Esophagus muscularis mucosa (tissue), 4 donors: ENCODE data around the gene SPAG16. TPM values are rescaled to one million over a fixed set of nuclear protein-coding genes. Genes with fewer than 3 reads are reported as not detected.

Source experiments
- DNase-seq: peaks from one replicate; pipeline ENCODE4 v3.0.0-alpha.2; 2017; ENCODE audit errors: extremely low spot score
- H3K27ac ChIP-seq, 4 donors: fragments of 200-600 bp; sonication (generic); replicated peaks in 1 of 4; 1 replicate in 3 of 4; 2 replicates in 1 of 4; pipeline ENCODE4 v1.5.1; 2016 to 2019; ENCODE audit warnings: mild to moderate bottlenecking in 1 of 4
- H3K27me3 ChIP-seq, 4 donors: fragments of 200-600 bp; sonication (generic); one replicate each; pipeline versions ENCODE4 v1.5.1 to v1.6.0; 2016 to 2019
- H3K36me3 ChIP-seq, 4 donors: fragments of 200-600 bp; sonication (generic); one replicate each; pipeline ENCODE4 v1.5.1; 2016 to 2019
- H3K4me1 ChIP-seq, 4 donors: fragments of 200-600 bp; sonication (generic); one replicate each; pipeline ENCODE4 v1.5.1; 2016 to 2019
- H3K4me3 ChIP-seq, 4 donors: fragments of 200-600 bp; sonication (generic); 1 replicate in 2 of 4; 2 replicates in 2 of 4; pipeline ENCODE4 v1.5.1; 2016 to 2019; ENCODE audit warnings: mild to moderate bottlenecking in 4 of 4, moderate library complexity in 1 of 4
- H3K9me3 ChIP-seq, 4 donors: fragments of 200-600 bp; sonication (generic); 1 replicate in 3 of 4; 2 replicates in 1 of 4; pipeline ENCODE4 v1.5.1; 2016 to 2019
- CTCF ChIP-seq, 3 experiments: fragments of 200-600 bp in 2 of 3; fragments of 450-650 bp in 1 of 3; sonication (generic) in 2 of 3; IDR thresholded peaks; one replicate each; pipeline ENCODE4 v1.5.1; 2017 to 2019; ENCODE audit warnings: antibody characterized with exemption in 3 of 3, mild to moderate bottlenecking in 2 of 3, moderate library complexity in 1 of 3
- EP300 ChIP-seq: sonication (generic); formaldehyde crosslinking; IDR thresholded peaks from one replicate; pipeline ENCODE4 v1.6.1; 2017; ENCODE audit warnings: antibody characterized with exemption
- POLR2A ChIP-seq: fragments of 450-650 bp; IDR thresholded peaks from one replicate; pipeline ENCODE4 v1.6.1; 2017; ENCODE audit warnings: antibody characterized with exemption, moderate library complexity, mild to moderate bottlenecking, low read depth
- POLR2AphosphoS5 ChIP-seq, 2 donors: sonication (generic); formaldehyde crosslinking; IDR thresholded peaks; one replicate each; pipeline ENCODE4 v1.6.1; 2017; ENCODE audit warnings: antibody characterized with exemption in 2 of 2
- WGBS: methylation state at CpG from one replicate; pipeline ENCODE4 v1.1.5; 2018; 5-methylcytosine and 5-hydroxymethylcytosine counted together
- intact Hi-C: fragments of 100-400 bp; cut with DNase I; formaldehyde crosslinking; loops from one replicate; pipeline ENCODE4 v1.15.1; 2023
- total RNA-seq, 4 donors: library from RNA; depleted of rRNA; stranded (reverse); fragments of >200 nt; gene quantifications; one replicate each; pipeline versions ENCODE4 v1.1.0 to v1.2.1, GENCODE V29; 2016

The SPAG16 gene
- total RNA-seq, 4 donors from 2014 or later = 26.8 to 36.1 (median 31.0) TPM

DNA sequence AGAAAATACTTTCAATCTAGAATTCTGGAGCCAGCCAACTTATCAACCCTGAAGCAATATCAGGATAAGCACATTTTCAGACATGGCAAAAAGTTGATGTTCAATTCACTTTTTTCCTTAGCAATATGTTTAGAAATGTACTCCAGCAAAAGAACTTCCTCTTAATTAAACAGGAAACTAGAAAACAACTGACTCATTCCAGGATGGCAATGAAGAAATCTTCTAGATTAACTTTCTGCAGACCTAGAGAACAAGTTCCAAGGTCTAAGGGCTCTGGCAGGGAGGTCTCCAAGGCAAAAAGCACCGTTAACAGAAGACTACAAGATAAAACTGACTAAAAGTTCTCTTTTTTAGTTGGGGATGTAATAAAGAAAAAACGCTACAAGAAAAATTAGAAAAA is 1057.4 kb downstream of the SPAG16 start:
- DNase-seq = no peak

GRCh38 chr2:214358506-214358905 is 1074.2 kb downstream of the SPAG16 start:
- intact Hi-C loops = no loop called here
- Histone ChIP-seq H3K27me3 (no peaks in the 10 kb centered on the region), H3K9me3 (peaks cover 0 to 10% (median 0%) of the 10 kb centered on the region in 4 donors), H3K4me1 (no peaks in the 10 kb centered on the region), H3K36me3 (no peaks in the 10 kb centered on the region), H3K4me3 (no peak overlapping the region), H3K27ac (no peak overlapping the region)
- 62% methylated on average over 1 of the region's 1 CpG for WGBS
- no peak for DNase-seq
- no peak for TF ChIP-seq CTCF (IDR thresholded peaks at IDR 0.05)
- no peak for TF ChIP-seq EP300
- TF ChIP-seq POLR2AphosphoS5 (IDR thresholded peaks at IDR 0.05) = no peak
- no peak for TF ChIP-seq POLR2A

More for the DNA sequence above, 1057.4 kb downstream of the SPAG16 start:
- H3K4me1 ChIP-seq = no peaks in the 10 kb centered on the region
- H3K9me3 ChIP-seq = no peaks in the 10 kb centered on the region
- no peaks in the 10 kb centered on the region for H3K27me3 ChIP-seq
- H3K4me3 ChIP-seq = no peak overlapping the region
- intact Hi-C loops = no loop called here
- no peak overlapping the region for H3K27ac ChIP-seq
- TF ChIP-seq POLR2A (no peak), POLR2AphosphoS5 (IDR thresholded peaks at IDR 0.05) (no peak), EP300 (no peak), CTCF (IDR thresholded peaks at IDR 0.05) (no peak)
- H3K36me3 ChIP-seq = no peaks in the 10 kb centered on the region
- WGBS = 54% methylated on average over 2 of the region's 2 CpGs

DNA sequence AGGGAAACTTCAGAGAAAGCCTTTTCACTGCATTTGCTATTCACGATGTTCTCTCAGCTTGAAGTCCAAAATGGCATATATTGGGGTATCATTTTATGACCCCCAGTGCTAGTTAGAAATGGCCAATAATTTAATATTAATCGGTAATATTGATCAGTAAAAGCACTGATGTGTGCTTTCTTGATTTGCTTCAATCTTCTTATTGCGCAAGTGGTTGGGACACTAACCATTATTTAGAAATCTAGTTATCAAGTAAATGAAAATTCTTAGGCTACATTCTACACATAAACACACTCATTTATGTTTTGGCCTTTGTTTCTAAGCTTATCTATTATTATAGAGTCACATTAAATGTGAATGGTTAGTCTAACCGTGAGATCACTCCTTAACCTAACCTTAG is 1076.9 kb downstream of the SPAG16 start:
- WGBS = 89% methylated on average over 4 of the region's 4 CpGs
- no peak for TF ChIP-seq POLR2A
- TF ChIP-seq POLR2AphosphoS5 (IDR thresholded peaks at IDR 0.05) = no peak
- no peak for TF ChIP-seq EP300
- no peak for TF ChIP-seq CTCF (IDR thresholded peaks at IDR 0.05)
- intact Hi-C loops = no loop called here
- no peak for DNase-seq
- Histone ChIP-seq H3K27me3 (no peaks in the 10 kb centered on the region), H3K4me3 (no peak overlapping the region), H3K4me1 (no peaks in the 10 kb centered on the region), H3K27ac (no peak overlapping the region), H3K9me3 (peaks cover 0 to 10% (median 0%) of the 10 kb centered on the region in 4 donors), H3K36me3 (no peaks in the 10 kb centered on the region)

DNA sequence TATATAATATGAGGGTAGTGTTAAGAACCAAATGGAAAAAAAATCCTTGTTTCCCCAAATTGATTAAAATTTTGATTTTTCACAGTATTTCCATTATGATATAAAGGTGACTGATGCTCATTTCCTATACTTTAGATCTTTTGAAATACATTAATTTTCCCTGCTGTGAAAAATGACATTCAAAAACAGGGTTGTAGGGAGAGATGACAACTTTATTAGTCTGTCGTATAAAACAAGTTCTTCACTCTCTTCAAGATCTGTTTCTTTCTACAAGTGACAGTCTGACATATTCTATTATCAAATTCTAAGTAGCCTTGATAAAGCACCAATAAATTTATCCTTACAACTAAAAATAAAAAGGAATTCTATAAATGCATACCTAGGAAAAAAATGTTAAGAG is 1081.3 kb downstream of the SPAG16 start:
- Histone ChIP-seq H3K9me3 (no peaks in the 10 kb centered on the region), H3K36me3 (no peaks in the 10 kb centered on the region), H3K4me1 (no peaks in the 10 kb centered on the region), H3K27ac (no peak overlapping the region), H3K27me3 (no peaks in the 10 kb centered on the region), H3K4me3 (no peak overlapping the region)
- intact Hi-C loops = no loop called here
- DNase-seq = no peak
- 89% methylated on average over 1 of the region's 1 CpG for WGBS
- TF ChIP-seq POLR2A = no peak
- TF ChIP-seq POLR2AphosphoS5 (IDR thresholded peaks at IDR 0.05) = no peak
- TF ChIP-seq CTCF (IDR thresholded peaks at IDR 0.05) = no peak
- no peak for TF ChIP-seq EP300

- Histone ChIP-seq H3K4me3 (no peak overlapping the region), H3K27me3 (no peaks in the 10 kb centered on the region), H3K4me1 (no peaks in the 10 kb centered on the region), H3K36me3 (no peaks in the 10 kb centered on the region), H3K27ac (no peak overlapping the region), H3K9me3 (no peaks in the 10 kb centered on the region)
- WGBS = 54% methylated on average over 3 of the region's 3 CpGs
- TF ChIP-seq CTCF (IDR thresholded peaks at IDR 0.05) (no peak), POLR2A (no peak), POLR2AphosphoS5 (IDR thresholded peaks at IDR 0.05) (no peak), EP300 (no peak)
- no peak for DNase-seq
- intact Hi-C loops = no loop called here
Observed at GRCh38 chr2:214367171-214367570, 1082.9 kb downstream of the SPAG16 start.
